HG02973 (cell line): ENCODE results near the gene ARHGAP8.
"Not testable (repeated sequence)": the region's sequence is repeated elsewhere in the genome, so short reads cannot be mapped to it uniquely, and the experiment has no call there.

Experiments used
- ATAC-seq: cut with Tn5 transposase; IDR thresholded peaks from one replicate; pipeline ENCODE4 v1.9.1; 2021; ENCODE audit warnings: moderate library complexity; ENCODE audit not compliant: unreplicated experiment

The ARHGAP8 gene

GRCh38 chr22:44799946-44800634 lies 47.7 kb downstream of the ARHGAP8 start:
- not testable (repeated sequence) for ATAC-seq

DNA sequence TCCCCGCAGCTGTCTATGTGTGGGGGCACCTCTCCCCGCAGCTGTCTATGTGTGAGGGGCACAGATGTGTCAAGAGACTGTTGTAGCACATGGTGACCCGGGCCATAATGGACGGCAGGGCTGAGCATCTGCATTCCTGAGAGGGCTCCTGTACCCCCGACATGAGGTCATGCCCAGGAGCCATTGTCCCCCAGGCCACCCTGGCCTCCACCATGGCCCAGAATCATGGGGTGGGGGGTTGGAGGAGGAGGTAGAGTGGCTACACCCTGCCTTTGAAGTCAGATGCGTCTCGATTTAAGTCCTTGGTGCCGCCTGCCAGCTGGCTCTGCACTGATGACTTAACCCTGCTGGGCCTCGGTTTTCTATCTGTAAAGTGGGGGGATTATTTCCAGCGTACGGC lies 49.1 kb downstream of the ARHGAP8 start:
- ATAC-seq = no peak

DNA sequence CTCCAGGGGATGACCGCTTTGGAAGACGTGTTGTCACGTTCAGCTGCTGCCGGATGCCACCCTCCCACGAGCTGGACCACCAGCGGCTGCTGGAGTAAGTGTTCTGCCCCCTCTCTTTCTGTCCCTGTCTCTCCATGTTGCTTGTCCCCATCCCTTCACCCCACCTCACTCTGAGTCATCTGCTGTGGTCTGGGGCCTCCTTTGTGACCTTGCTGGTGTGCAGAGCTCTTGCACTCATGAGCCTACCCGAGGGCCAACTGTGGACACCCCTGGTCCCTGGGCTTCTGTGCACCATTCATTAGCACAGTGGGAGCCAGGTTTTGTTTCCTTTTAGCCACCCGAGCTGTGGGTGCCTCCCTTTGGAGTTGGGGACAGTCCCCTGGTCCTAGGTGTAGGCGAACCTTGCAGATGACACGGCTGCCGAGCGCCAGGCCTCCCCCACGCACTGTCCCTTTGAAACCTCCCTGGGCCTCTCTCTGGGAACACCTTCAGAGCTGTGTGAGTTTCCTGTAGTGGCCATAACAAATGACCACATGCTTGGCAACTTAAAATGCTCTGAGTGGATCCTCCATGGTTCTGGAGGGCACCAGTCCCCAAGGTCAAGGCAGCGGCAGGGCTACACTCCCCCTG lies 49.8 kb downstream of the ARHGAP8 start:
- ATAC-seq = no peak

DNA sequence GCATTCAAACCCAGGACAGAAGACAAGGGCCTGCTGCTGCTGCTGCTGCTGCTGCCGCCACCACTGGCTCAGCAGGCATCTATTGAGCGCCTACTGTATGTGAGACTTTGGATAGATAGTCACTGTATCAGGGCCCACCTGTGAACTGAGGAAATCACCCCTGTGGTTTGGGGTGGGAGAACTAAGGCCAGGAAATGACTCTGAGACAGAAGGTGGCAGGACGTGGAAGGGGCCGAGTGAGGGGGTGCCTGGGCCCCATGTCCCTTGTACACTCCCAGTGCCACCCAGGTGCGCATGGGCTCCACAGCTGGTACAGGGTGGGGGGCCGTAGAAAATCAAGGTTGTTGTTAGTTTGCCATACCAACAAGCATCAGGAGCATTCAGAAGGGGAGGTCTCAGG lies 50.6 kb downstream of the ARHGAP8 start:
- ATAC-seq = no peak

DNA sequence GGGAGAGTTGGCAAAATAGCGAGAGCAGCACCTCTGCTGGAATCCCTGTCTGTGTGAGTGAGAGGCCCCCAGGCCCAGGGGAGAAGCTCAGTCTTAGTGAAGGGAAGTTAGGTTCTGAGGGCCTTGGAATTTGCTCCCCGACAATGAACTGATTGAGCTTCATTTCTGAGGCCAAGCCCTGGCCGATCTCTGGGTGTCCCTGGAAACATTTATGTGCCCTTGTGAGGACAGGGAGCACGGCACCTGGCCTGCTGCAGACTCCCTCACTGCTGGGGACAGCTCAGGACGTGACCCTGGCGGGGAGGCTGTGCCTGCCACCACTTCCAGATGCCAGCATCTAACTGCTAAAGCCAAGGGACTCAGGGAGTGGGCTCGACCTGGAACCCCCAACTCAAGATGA lies 52.0 kb downstream of the ARHGAP8 start:
- ATAC-seq = no peak

- no peak for ATAC-seq
Observed at GRCh38 chr22:44805711-44806110, 53.3 kb downstream of the ARHGAP8 start.

DNA sequence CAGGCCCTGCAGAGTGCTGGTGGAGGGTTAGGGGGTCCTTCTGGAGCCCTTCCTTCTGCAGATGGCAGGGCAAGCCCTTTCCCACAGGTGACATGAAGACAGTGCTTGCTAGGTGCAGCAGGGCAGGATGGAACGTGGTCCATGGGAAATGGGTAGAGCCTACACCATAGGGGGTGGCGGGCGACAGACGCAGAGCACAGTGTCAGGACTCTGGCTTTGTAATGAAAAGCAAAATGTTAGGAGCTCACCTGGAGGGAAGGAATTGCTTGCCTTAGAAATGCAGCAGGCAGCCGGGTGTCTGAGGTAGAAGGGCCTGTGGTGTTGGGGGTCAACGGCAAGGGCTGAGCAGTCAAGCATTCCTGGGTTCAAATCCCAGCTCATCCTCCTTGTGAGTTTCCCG lies 54.9 kb downstream of the ARHGAP8 start:
- no peak for ATAC-seq

DNA sequence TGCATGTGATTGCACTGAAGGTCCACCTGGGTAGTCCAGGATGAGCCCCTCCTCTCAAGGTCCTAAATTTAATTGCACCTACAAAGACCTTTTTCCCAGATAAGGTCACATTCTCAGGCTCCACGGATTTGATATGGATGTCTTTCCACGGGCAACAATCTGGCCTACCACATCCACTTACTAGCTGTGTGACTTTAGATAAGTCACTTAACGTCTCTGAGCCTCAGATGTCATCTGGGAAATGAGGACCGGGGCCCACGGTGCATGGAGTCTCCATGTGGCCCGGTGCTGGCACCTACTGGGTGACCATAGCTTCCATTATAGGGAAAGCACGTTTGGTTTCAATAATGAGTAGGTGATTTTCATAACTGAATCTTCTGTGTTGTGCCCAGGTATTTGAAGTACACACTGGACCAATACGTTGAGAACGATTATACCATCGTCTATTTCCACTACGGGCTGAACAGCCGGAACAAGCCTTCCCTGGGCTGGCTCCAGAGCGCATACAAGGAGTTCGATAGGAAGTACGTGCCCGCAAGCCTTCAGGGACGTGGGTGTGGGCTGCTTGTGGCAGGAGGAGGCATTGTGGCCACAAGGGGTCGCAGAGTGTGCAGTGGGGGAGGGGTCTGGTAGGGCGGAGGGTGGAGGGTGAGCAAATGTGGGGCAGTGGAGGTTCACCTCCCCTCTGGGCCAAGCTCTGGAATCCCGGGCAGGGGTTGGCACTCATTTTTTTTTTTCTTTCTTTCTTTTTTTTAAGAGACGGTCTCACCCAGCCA lies 55.7 kb downstream of the ARHGAP8 start:
- ATAC-seq = no peak

GRCh38 chr22:44809456-44809855 lies 57.1 kb downstream of the ARHGAP8 start:
- no peak for ATAC-seq

GRCh38 chr22:44811141-44811540 lies 58.8 kb downstream of the ARHGAP8 start:
- no peak for ATAC-seq

GRCh38 chr22:44813416-44813815 lies 61.0 kb downstream of the ARHGAP8 start:
- ATAC-seq = no peak

DNA sequence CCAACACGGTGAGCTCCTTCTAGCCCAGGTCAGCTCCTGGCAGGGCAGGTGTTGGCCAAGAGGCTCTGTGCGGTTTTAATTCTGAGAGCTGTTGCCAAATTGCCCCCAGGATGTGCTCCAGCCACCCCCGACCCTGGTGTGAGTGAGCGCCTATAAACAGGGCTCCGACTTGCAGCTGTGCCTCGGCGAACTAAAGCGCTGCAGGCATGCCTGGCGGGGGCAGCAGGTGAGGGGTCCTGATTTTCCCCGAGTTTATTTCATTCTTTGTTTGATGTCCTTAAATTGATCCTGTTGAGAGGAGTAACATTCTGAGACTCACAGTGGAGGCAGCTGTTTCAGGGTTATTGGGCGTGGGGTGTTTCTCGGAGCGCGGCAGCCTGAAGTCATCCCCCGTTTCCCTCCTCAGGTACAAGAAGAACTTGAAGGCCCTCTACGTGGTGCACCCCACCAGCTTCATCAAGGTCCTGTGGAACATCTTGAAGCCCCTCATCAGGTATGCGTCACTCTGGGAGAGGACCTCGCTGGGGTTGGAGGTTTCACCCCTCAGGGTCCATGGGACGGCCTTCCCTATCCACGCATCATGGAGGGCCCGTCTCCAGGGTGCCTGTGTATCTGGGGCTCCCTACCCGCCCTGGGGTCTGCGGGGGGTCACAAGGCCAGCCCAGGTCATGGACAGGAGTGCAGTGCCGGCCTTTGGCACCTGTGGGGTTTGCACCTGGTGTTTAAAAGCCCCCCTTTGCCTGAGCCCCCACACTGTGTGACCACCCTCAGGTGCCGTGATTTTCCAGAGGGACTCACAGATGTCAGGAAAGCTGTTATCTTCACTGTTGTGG lies 62.1 kb downstream of the ARHGAP8 start:
- no peak for ATAC-seq

GRCh38 chr22:44815099-44816070 lies 63.0 kb downstream of the ARHGAP8 start:
- ATAC-seq = no peak

GRCh38 chr22:44816141-44816540 lies 63.8 kb downstream of the ARHGAP8 start:
- no peak for ATAC-seq

DNA sequence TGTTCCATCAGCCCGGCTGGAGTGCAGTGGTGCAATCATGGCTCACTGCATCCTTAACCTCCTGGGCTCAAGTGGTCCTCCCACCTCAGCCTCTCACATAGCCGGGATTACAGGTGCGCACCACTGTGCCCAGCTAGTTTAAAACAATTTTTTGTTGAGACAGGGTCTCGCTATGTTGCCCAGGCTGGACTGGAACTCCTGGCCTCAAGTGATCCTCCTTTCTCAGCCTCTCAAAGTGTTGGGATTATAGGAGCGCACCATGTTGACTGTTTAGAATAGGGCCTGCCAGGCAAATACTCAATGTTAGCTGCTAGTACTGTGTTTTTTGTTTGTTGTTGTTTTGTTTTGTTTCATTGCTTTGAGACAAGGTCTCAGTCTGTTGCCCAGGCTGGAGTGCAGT lies 66.4 kb downstream of the ARHGAP8 start:
- no peak for ATAC-seq

GRCh38 chr22:44819966-44820631 lies 67.7 kb downstream of the ARHGAP8 start:
- ATAC-seq = no peak

GRCh38 chr22:44821741-44822475 lies 69.5 kb downstream of the ARHGAP8 start:
- ATAC-seq = no peak

GRCh38 chr22:44822534-44822933 lies 70.2 kb downstream of the ARHGAP8 start:
- no peak for ATAC-seq

GRCh38 chr22:44823396-44823795 lies 71.0 kb downstream of the ARHGAP8 start:
- no peak for ATAC-seq
